EH (cell line): ENCODE results near the gene UBE2D4.
"Not testable (repeated sequence)": the region's sequence is repeated elsewhere in the genome, so short reads cannot be mapped to it uniquely, and the experiment has no call there.

Experiments used
- DNase-seq: peaks from one replicate; pipeline ENCODE4 v3.0.0-alpha.2; 2015; ENCODE audit warnings: low read depth

UBE2D4 gene

DNA sequence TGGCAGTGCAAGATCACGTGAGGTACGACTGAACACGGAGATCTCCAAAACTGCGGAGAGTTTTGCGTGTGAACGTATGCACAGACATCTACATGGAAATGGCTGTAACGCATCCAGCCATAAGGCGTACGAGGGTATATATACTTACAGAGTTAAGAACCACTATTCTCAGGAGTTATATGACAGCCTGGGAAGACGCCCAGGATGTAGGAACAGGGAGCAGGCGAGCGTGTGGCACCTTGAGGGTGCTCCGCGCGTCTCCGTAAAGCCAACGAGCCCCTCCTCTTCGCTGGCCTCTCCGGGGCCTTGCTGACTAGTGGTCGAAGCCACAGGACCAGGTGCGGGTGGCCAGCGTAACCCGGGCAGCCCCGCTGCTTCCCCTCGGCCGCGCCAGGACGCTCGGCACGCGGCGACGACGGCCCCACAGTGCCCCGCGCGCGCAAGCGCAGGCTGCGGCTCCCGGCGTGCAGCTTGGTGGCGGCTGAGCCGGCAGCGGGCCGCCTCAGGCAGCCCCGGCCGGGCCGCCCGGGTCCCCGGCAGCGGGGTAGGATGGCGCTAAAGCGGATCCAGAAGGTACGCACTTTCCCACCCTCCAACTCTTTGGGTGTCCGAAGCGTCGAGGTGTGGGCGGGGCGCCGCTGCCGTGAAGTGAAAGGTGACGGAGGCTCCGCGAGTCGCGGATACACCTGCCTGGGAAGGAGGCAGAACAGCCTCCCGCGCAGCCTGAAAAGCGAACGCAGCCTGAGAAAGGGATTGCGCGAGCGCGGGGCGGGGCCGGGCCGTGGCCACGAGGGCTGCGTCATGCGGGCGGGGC is at the start of gene UBE2D4:
TSS of gene UBE2D4 (plus strand) at position 453 of the 814 bp plus-strand sequence. CDS start at position 550, 97 bp downstream.
- DNase-seq: peak; percentile 69

DNA sequence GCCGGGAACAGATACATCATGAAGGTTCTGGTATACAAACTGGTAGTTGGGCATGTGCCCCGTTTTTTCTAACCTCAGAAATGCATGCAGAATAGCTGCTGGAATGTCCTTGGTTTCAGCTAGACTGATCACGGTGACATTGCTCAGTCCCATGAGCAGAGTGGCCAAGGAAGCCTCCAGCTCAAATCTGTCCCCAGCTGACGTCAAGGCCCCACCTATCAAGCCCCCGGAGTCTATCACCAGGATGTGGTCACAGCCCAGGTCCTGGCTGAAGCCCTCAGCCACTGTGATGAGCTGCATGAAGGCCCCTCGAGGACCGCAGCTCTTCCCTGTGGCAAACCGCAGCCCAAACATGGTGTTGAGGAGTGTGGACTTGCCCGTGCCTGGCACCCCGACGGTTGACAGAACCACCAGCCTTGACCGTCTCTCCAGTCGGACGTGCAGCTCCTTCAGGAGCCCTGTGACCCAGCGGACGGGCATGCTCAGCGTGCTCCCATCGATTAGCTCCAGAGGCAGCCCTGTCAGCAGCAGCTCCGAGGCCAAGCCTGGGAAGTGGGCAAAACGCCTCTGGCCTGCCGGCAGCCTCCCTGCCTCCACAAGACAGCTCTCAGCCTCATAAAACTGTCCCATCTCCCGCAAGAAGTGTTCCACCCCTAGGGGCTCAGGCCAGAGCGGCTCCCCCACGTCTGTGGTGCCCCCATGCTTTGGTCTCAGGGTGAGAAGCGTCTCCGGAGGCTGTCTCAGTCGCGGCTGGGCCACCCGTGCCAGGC is 49.1 kb upstream of the UBE2D4 start:
- DNase-seq: peak; percentile 4

- DNase-seq: no peak
Measured at GRCh38 chr7:43877968-43878864, 48.0 kb upstream of the UBE2D4 start.

DNA sequence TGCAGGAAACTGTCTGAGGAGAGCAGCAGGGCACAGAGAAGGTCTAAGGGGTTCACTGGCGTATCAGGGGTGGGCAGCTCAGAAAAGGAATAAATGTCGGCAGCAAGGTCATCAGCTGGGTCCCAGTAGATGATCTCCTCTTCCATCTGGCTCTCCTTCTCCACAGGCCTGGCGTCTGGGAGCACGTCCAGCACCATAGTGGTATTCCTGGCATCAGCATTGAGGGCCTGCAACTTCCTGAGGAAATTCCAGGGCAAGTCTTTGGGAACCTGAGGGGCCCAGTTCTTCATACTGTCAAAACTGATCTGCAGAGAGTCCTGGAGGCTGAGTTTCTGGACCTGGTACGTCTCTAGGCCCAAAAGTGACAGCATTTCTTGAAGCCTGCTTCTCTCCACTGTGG is 47.4 kb upstream of the UBE2D4 start:
- peak; percentile 81 for DNase-seq

DNA sequence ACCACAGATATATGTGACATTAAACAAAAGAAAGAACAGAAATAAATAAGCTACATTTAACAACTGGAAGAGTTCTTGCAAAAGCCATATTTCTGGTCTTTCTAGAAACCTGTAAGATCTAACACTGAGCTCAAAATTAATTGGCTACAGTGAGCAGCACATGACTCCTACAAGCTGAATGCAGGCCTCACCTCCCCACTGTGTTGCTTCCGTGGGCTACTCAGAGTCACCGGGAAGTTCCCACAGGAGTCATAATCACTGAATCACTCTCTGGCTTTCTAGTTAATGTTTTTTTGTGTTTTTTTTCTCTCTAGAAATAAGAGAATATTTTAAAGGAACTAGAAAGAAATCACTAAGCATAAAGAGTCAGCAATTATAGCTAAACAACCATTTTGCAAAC is 46.8 kb upstream of the UBE2D4 start:
- peak; percentile 87 for DNase-seq

- DNase-seq: peak; percentile 83
Measured at GRCh38 chr7:43880596-43880995, 45.6 kb upstream of the UBE2D4 start.

DNA sequence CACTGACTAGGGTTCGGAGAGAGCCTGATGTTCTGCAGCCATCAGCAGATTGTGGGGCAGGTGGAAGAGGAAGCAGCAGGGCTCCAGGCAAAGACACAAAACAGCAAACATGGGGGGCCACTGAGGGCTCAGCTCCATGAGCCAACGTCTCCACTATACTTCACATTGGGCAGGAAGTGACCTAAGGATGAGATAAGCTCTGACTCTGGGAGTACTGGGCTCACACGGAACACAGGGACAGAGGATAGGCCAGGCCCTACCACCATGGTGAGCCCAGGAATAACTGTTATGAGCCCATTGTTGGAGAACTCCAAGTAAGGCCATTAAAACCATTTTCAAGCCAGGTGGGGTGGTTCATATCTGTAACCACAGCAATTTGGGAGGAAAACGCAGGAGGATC is 42.0 kb upstream of the UBE2D4 start:
- no peak for DNase-seq

DNA sequence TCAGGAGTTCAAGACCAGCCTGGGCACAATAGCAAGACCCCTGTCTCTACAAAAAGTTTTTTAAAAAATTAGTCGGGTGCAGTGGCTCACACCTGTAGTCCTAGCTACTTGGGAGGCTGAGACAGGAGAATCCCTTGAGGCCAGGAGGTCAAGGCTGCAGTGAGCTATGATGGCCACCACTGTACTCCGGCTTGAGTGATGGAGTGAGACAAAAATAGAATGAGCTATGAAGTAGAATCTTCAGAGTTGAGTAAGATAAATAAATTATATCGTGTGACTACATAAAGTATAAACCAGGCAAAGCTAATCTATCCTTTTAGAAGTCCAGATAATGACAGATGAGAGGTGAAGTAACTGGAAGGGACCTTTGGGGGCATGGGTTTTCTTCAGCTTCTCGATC is 41.6 kb upstream of the UBE2D4 start:
- DNase-seq: no peak

GRCh38 chr7:43888993-43889945 is 37.0 kb upstream of the UBE2D4 start:
- peak; percentile 50 for DNase-seq

DNA sequence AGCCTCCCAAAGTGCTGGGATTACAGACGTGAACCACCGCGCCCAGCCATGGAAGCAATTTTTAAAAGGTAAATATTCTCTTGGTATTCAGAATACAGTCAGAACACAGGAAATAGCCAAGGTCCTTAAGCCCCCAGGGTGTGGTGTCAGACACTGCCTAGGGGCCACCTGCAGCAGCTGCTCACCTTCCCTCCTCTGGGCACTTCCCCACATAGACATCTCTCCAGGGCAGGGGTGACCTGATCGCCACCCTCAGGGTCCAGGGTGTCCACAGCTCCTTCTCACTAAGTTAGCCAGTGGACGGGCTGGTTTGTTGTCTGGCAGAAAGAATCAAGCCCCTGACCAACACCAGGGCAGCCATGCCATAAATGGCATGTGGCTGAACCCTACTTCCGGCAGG is 35.8 kb upstream of the UBE2D4 start:
- DNase-seq: no peak

- no peak for DNase-seq
Measured at GRCh38 chr7:43891069-43891955, 34.9 kb upstream of the UBE2D4 start.

DNA sequence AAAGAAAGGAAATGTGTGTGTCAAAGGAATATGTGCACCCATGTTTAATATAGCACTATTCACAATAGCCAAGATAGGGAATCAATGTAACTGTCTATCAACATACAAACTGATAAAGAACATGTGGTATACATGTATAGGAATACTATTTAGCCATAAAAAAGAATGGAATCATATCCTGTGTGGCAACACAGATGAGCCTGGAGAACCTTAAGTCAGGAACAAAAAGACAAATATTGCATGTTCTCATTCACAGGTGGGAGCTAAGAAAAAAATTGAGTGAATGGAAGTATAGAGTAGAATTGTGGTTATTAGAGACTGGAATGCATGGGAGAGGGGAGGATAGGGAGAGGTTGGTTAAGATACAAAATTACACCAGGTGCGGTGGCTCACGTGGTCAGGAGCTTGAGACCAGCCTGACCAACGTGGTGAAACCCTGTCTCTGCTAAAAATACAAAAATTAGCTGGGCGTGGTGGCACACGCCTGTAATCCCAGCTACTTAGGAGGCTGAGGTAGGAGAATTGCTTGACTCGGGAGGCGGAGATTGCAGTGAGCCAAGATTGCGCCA is 30.3 kb upstream of the UBE2D4 start:
- no peak for DNase-seq

- not testable (repeated sequence) for DNase-seq
Measured at GRCh38 chr7:43898571-43898970, 27.7 kb upstream of the UBE2D4 start.

DNA sequence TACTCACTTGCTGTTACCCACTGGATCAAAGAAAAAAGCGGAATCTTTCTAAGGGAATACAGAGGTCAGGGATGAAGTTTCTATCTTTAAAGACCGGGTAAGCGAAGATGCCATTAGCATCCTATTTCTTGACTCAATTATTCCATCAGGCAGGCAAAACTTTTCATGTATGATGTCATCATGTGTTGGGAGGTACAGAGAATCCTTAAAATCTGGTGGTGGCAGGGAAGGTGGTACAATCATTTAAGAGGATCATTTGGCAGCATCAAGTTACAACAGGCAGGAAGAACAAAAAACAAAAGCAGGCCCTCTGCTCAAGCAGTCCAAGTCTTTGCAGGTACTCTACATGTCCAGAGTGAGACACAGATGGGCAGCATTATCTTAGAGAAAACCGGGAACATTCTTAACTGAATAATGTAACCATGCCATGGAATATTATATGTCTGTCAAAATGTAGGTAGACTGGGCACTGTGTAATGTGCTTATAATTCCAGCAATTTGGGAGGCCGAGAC is 23.6 kb upstream of the UBE2D4 start:
- DNase-seq: no peak

- peak; percentile 64 for DNase-seq
Measured at GRCh38 chr7:43904533-43905208, 21.6 kb upstream of the UBE2D4 start.

GRCh38 chr7:43905209-43905946 is 20.9 kb upstream of the UBE2D4 start:
- DNase-seq: peak; percentile 67

DNA sequence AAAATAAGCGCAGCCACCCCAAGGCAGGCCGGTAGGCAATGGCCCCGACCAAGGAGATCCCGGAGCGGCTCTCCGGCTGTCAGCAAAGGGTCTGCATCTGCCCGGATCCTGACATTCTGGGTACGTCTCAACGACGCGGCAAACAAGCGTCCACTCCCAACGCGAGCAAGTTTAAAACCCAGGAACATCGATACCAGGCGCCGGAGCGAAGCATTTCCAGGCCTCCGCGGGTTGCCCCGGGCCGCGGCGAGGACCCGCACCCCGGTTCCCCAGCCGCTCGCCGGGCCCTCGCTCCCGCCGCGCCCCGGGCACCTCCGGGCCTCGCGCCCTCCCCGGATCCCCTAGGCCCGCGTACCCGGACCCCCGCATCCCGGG is 20.3 kb upstream of the UBE2D4 start:
- DNase-seq: peak; percentile 52

- peak; percentile 53 for DNase-seq
Measured at GRCh38 chr7:43906331-43907010, 19.8 kb upstream of the UBE2D4 start, which contains the start of gene URGCP. TSS of gene URGCP (minus strand) at chr7:43906596. CDS start at chr7:43906575, 21 bp downstream.
